Neural cell (in vitro differentiated cells): ENCODE measurements around the gene FN3K. TPM values are rescaled to one million over a fixed set of nuclear protein-coding genes. Genes with fewer than 3 reads are reported as not detected.
A peak's percentile ranks its signal among the peaks of the same experiment; 100 is the strongest.

ENCODE experiments used
- H2AFZ ChIP-seq: fragments of 200-600, 300-800 bp; sonication (generic), shearing (Covaris generic); 2 replicates; pipeline ENCODE4 v1.6.0; 2014; ENCODE audit warnings: low read depth, mild to moderate bottlenecking, antibody characterized with exemption, low read length, moderate library complexity
- H3F3A ChIP-seq: fragments of 200-600 bp; shearing (Covaris generic); 2 replicates; pipeline ENCODE4 v1.6.1; 2016; ENCODE audit warnings: mild to moderate bottlenecking, moderate library complexity, mixed read lengths, antibody characterized with exemption, low read length; ENCODE audit not compliant: insufficient read depth, poor library complexity, severe bottlenecking
- H3K27ac ChIP-seq: fragments of 200-600, 300-800 bp; sonication (generic), shearing (Covaris generic); 2 replicates; pipeline ENCODE4 v1.5.1; 2014; ENCODE audit warnings: mild to moderate bottlenecking, low read length, moderate library complexity
- H3K27me3 ChIP-seq: fragments of 300-800, 200-600 bp; sonication (generic), shearing (Covaris generic); 2 replicates; pipeline ENCODE4 v1.6.0; 2014; ENCODE audit warnings: mild to moderate bottlenecking, low read depth, low read length, moderate library complexity; ENCODE audit not compliant: insufficient read depth
- H3K36me3 ChIP-seq: fragments of 300-800, 200-600 bp; sonication (generic), shearing (Covaris generic); 2 replicates; pipeline ENCODE4 v1.5.1; 2014; ENCODE audit warnings: mild to moderate bottlenecking, antibody characterized with exemption, low read length, moderate library complexity; ENCODE audit not compliant: insufficient read depth
- H3K4me2 ChIP-seq: fragments of 300-800, 200-600 bp; sonication (generic), shearing (Covaris generic); 2 replicates; pipeline ENCODE4 v1.6.0; 2014; ENCODE audit warnings: mild to moderate bottlenecking, low read length
- H3K4me3 ChIP-seq: fragments of 300-800, 200-600 bp; sonication (generic), shearing (Covaris generic); 2 replicates; pipeline ENCODE4 v1.5.1; 2014; ENCODE audit warnings: mild to moderate bottlenecking, low read length, moderate library complexity
- H3K79me2 ChIP-seq: fragments of 200-600 bp; shearing (Covaris generic); replicated peaks from 2 replicates; pipeline ENCODE4 v1.6.0; 2014; ENCODE audit warnings: mild to moderate bottlenecking, low read length, moderate library complexity; ENCODE audit not compliant: insufficient read depth
- H3K9ac ChIP-seq: fragments of 300-800, 200-600 bp; sonication (generic), shearing (Covaris generic); 2 replicates; pipeline ENCODE4 v1.6.1; 2016; ENCODE audit warnings: mild to moderate bottlenecking, low read length, mixed read lengths
- H3K9me2 ChIP-seq: fragments of 200-600 bp; shearing (Covaris generic); 2 replicates; pipeline ENCODE4 v1.6.1; 2016; ENCODE audit warnings: mild to moderate bottlenecking, low read length, mixed read lengths; ENCODE audit not compliant: insufficient read depth
- H3K9me3 ChIP-seq: fragments of 200-600, 300-800 bp; sonication (generic), shearing (Covaris generic); 2 replicates; pipeline ENCODE4 v1.6.1; 2016; ENCODE audit warnings: mild to moderate bottlenecking, mixed run types, low read length, moderate library complexity, mixed read lengths
- H4K20me1 ChIP-seq: fragments of 200-600 bp; shearing (Covaris generic); 2 replicates; pipeline ENCODE4 v1.6.1; 2016; ENCODE audit warnings: mild to moderate bottlenecking, mixed run types; ENCODE audit not compliant: insufficient read depth
- EP300 ChIP-seq: fragments of 450-650 bp; conservative IDR thresholded peaks from 2 replicates; pipeline ENCODE4 v1.6.1; 2014; ENCODE audit warnings: antibody characterized with exemption, mild to moderate bottlenecking, moderate library complexity; ENCODE audit not compliant: poor library complexity, severe bottlenecking
- EZH2 ChIP-seq: fragments of 200-600, 300-800 bp; shearing (Covaris generic), sonication (generic); IDR thresholded peaks from 2 replicates; pipeline ENCODE4 v1.6.1; 2014; ENCODE audit warnings: antibody characterized with exemption, low read length, borderline replicate concordance, mild to moderate bottlenecking; ENCODE audit not compliant: insufficient read depth, poor library complexity, severe bottlenecking
- MXI1 ChIP-seq: fragments of 450-650 bp; conservative IDR thresholded peaks from 2 replicates; pipeline ENCODE4 v1.6.1; 2014; ENCODE audit warnings: antibody characterized with exemption, mild to moderate bottlenecking; ENCODE audit not compliant: poor library complexity, severe bottlenecking
- POLR2AphosphoS5 ChIP-seq: IDR thresholded peaks from 2 replicates; pipeline ENCODE4 v1.6.1; 2012
- RAD21 ChIP-seq: fragments of 450-650 bp; conservative IDR thresholded peaks from 2 replicates; pipeline ENCODE4 v1.6.1; 2014; ENCODE audit warnings: antibody characterized with exemption, mild to moderate bottlenecking, moderate library complexity
- SMC3 ChIP-seq: fragments of 450-650 bp; conservative IDR thresholded peaks from 2 replicates; pipeline ENCODE4 v1.6.1; 2014; ENCODE audit warnings: antibody characterized with exemption, mild to moderate bottlenecking, moderate library complexity; ENCODE audit not compliant: poor library complexity
- TAF1 ChIP-seq: IDR thresholded peaks from 2 replicates; pipeline ENCODE4 v1.6.1; 2012; ENCODE audit warnings: low read depth
- polyA plus RNA-seq: library from polyadenylated mRNA; depleted of rRNA; stranded (reverse); fragments of >200 nt; gene quantifications from 2 replicates; pipeline ENCODE4 v1.2.3, GENCODE V29; 2014
- TF ChIP-seq, protein P1 (sequence below): fragments of 450-650 bp; IDR thresholded peaks from 2 replicates; pipeline ENCODE4 v1.5.1; 2014; ENCODE audit warnings: antibody characterized with exemption, mild to moderate bottlenecking, moderate library complexity; ENCODE audit not compliant: poor library complexity, severe bottlenecking
- TF ChIP-seq, protein P2 (sequence below): IDR thresholded peaks from 2 replicates; pipeline ENCODE4 v1.6.1; 2012; ENCODE audit warnings: borderline replicate concordance

Gene FN3K
- polyA plus RNA-seq, 1 donor from 2014 or later = 6.0 TPM

DNA sequence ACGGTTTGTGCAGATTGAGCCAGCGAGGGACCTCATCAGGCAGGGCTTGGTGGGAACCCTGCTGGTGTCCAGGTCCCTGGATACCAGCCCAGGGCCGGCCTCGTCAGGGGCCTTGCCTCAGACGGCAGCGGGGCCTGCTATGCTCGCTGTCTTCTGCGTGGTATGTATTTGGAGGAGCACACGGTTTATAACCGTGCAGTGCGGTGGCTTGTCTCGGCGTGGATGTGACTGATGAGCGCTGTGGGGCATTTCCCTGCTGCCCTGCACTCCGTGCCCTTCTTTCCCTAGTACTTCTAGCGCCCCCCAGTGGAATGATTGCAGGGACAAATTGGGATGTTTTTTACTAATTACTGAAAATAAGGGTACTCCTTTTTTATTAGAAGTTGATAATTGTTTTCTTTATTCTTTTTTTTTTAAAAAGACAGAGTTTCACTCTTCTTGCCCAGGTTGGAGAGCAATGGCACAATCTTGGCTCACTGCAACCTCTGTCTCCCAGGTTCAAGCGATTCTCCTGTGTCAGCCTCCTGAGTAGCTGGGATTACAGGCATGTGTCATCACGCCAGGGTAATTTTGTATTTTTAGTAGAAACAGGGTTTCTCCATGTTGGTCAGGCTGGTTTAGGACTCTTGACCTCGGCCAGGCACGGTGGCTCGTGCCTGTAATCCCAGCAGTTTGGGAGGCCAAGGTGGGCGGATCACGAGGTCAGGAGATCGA is 31.8 kb downstream of the FN3K start:
- Histone ChIP-seq H3K4me3 (no peak overlapping the region), H2AFZ (no peak overlapping the region), H3K4me2 (no peak overlapping the region), H3K9ac (no peak overlapping the region), H3K27ac (no peak overlapping the region), H3K79me2 (no peaks in the 10 kb centered on the region), H3K27me3 (no peaks in the 10 kb centered on the region), H3F3A (no peaks in the 10 kb centered on the region), H4K20me1 (no peaks in the 10 kb centered on the region), H3K9me3 (no peaks in the 10 kb centered on the region), H3K9me2 (no peaks in the 10 kb centered on the region), H3K36me3 (peaks cover 10% of the 10 kb centered on the region)
- no peak for TF ChIP-seq EP300
- TF ChIP-seq, protein P1, sequence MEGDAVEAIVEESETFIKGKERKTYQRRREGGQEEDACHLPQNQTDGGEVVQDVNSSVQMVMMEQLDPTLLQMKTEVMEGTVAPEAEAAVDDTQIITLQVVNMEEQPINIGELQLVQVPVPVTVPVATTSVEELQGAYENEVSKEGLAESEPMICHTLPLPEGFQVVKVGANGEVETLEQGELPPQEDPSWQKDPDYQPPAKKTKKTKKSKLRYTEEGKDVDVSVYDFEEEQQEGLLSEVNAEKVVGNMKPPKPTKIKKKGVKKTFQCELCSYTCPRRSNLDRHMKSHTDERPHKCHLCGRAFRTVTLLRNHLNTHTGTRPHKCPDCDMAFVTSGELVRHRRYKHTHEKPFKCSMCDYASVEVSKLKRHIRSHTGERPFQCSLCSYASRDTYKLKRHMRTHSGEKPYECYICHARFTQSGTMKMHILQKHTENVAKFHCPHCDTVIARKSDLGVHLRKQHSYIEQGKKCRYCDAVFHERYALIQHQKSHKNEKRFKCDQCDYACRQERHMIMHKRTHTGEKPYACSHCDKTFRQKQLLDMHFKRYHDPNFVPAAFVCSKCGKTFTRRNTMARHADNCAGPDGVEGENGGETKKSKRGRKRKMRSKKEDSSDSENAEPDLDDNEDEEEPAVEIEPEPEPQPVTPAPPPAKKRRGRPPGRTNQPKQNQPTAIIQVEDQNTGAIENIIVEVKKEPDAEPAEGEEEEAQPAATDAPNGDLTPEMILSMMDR = peak; percentile 35
- no peak for TF ChIP-seq POLR2AphosphoS5

DNA sequence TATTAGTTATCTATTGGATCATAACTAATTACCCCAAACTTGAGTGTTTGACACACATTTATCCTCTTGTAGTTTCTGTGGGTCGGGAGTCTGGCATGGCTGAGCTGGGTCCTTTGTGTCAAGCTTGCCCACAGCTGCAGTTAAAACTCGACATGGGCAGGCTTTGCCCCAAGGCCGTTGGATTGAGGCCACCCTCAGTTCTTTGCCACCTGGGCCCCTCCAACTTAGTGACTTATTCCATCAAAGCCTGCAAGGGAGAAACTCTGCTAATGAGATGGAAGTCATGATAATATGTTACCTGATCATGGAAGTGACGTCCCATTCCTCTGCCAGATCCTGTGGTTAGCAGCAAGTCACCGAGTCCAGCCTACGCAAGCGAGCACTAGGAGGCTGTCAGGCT is 33.6 kb downstream of the FN3K start:
- Histone ChIP-seq H3K27me3 (no peaks in the 10 kb centered on the region), H3K79me2 (no peaks in the 10 kb centered on the region), H2AFZ (no peak overlapping the region), H3K9me3 (no peaks in the 10 kb centered on the region), H3K4me2 (no peak overlapping the region), H3K27ac (no peak overlapping the region), H3K36me3 (peaks cover 10% of the 10 kb centered on the region), H3K4me3 (no peak overlapping the region), H3K9ac (no peak overlapping the region), H3F3A (no peaks in the 10 kb centered on the region), H4K20me1 (no peaks in the 10 kb centered on the region), H3K9me2 (no peaks in the 10 kb centered on the region)
- TF ChIP-seq, protein P1 = no peak
- no peak for TF ChIP-seq MXI1
- TF ChIP-seq POLR2AphosphoS5 = no peak
- no peak for TF ChIP-seq EZH2
- no peak for TF ChIP-seq RAD21
- no peak for TF ChIP-seq TAF1
- no peak for TF ChIP-seq EP300
- no peak for TF ChIP-seq SMC3
- TF ChIP-seq, protein P2, sequence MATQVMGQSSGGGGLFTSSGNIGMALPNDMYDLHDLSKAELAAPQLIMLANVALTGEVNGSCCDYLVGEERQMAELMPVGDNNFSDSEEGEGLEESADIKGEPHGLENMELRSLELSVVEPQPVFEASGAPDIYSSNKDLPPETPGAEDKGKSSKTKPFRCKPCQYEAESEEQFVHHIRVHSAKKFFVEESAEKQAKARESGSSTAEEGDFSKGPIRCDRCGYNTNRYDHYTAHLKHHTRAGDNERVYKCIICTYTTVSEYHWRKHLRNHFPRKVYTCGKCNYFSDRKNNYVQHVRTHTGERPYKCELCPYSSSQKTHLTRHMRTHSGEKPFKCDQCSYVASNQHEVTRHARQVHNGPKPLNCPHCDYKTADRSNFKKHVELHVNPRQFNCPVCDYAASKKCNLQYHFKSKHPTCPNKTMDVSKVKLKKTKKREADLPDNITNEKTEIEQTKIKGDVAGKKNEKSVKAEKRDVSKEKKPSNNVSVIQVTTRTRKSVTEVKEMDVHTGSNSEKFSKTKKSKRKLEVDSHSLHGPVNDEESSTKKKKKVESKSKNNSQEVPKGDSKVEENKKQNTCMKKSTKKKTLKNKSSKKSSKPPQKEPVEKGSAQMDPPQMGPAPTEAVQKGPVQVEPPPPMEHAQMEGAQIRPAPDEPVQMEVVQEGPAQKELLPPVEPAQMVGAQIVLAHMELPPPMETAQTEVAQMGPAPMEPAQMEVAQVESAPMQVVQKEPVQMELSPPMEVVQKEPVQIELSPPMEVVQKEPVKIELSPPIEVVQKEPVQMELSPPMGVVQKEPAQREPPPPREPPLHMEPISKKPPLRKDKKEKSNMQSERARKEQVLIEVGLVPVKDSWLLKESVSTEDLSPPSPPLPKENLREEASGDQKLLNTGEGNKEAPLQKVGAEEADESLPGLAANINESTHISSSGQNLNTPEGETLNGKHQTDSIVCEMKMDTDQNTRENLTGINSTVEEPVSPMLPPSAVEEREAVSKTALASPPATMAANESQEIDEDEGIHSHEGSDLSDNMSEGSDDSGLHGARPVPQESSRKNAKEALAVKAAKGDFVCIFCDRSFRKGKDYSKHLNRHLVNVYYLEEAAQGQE = no peak
